HG03439 (cell line): ENCODE measurements around the gene GPRIN1.
"Not testable (repeated sequence)": the region's sequence is repeated elsewhere in the genome, so short reads cannot be mapped to it uniquely, and the experiment has no call there.

Experiments used
- ATAC-seq: cut with Tn5 transposase; IDR thresholded peaks from one replicate; pipeline ENCODE4 v1.9.1; 2021; ENCODE audit warnings: mild to moderate bottlenecking, moderate library complexity; ENCODE audit not compliant: unreplicated experiment

GPRIN1 gene

GRCh38 chr5:176575488-176576422 lies 34.2 kb downstream of the GPRIN1 start:
- ATAC-seq = no peak

GRCh38 chr5:176575066-176575465 lies 34.9 kb downstream of the GPRIN1 start:
- ATAC-seq = no peak

GRCh38 chr5:176574297-176574591 lies 35.7 kb downstream of the GPRIN1 start:
- no peak for ATAC-seq

GRCh38 chr5:176573564-176574296 lies 36.2 kb downstream of the GPRIN1 start:
- ATAC-seq = peak; percentile 76

- ATAC-seq = no peak
These were observed 39.9 kb downstream of the GPRIN1 start for GRCh38 chr5:176570044-176570443.

GRCh38 chr5:176568657-176569056 lies 41.3 kb downstream of the GPRIN1 start:
- no peak for ATAC-seq

GRCh38 chr5:176565760-176566288 lies 44.1 kb downstream of the GPRIN1 start:
- no peak for ATAC-seq

- no peak for ATAC-seq
These were observed 46.0 kb downstream of the GPRIN1 start for GRCh38 chr5:176564002-176564401.

GRCh38 chr5:176562189-176562588 lies 47.8 kb downstream of the GPRIN1 start:
- ATAC-seq = no peak

- ATAC-seq = no peak
These were observed 48.7 kb downstream of the GPRIN1 start for GRCh38 chr5:176561259-176561658.

GRCh38 chr5:176560364-176560763 lies 49.6 kb downstream of the GPRIN1 start:
- no peak for ATAC-seq

GRCh38 chr5:176559683-176560082 lies 50.3 kb downstream of the GPRIN1 start:
- ATAC-seq = no peak

- no peak for ATAC-seq
These were observed 52.1 kb downstream of the GPRIN1 start for GRCh38 chr5:176557846-176558245.

GRCh38 chr5:176553260-176554085 lies 56.5 kb downstream of the GPRIN1 start:
- no peak for ATAC-seq

GRCh38 chr5:176552332-176552869 lies 57.6 kb downstream of the GPRIN1 start:
- ATAC-seq = no peak

- ATAC-seq = not testable (repeated sequence)
These were observed 59.0 kb downstream of the GPRIN1 start for GRCh38 chr5:176550937-176551336.

GRCh38 chr5:176550275-176550831 lies 59.6 kb downstream of the GPRIN1 start:
- no peak for ATAC-seq

GRCh38 chr5:176549871-176550270 lies 60.1 kb downstream of the GPRIN1 start:
- ATAC-seq = no peak

- no peak for ATAC-seq
These were observed 61.0 kb downstream of the GPRIN1 start, which contains the start of gene CDHR2 for GRCh38 chr5:176548967-176549444. Gene CDHR2, plus strand, starts transcription at chr5:176549342. Its CDS starts 16,011 bp downstream, at chr5:176565353.

GRCh38 chr5:176547802-176548201 lies 62.2 kb downstream of the GPRIN1 start:
- no peak for ATAC-seq
